ENCODE data around the gene DARS2. TPM values are rescaled to one million over a fixed set of nuclear protein-coding genes. Genes with fewer than 3 reads are reported as not detected.

Gene DARS2
- total RNA-seq, 1 experiment from 2014 or later = 25.6 TPM

DNA sequence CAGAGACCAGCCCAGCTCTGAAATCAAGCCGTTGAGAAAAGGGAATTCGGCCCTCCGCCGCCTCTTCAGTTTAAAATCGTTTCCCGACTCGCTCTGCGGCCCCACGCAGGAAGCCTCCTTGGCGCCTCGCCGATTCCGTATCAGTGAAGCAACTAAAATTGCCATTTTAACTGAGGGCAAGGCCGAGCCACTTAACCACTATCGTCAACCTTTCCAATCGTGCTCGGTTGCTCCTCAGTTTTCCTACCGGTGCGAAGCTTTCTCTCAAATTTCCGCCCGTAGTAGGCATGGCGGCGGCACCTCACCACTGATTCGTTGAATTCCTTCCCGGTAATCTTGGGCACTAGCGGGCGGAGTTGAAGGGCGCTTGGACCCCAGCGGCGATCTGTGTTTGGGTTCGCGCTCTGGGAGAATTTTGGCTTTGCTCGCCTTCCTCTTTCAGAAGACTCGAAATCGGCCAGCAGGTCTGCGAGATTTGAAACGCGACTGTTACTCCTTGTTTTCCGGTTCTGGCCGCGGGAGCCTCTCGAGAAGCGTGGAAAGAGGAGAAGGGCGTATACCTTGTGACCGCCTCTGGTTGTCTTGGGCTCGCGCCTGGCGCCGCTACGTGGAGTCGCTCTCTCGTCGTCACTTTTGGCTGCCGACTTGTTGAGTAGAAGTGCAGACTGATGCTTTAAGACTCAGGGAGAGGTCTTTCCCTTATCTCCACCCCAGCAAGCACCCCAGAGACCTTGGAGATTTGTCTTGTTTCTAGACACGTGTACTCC, at the start of gene DARS2, which contains the start of gene CENPL (continued):
- TF ChIP-seq REST (IDR thresholded peaks at IDR 0.05; ENCODE audit: low read depth) = no peak
- peak; percentile 79 for TF ChIP-seq SRF (IDR thresholded peaks at IDR 0.05; ENCODE audit: low read depth)
- peak; percentile 15 for TF ChIP-seq TCF7L2 (IDR thresholded peaks at IDR 0.05; ENCODE audit: borderline replicate concordance, extremely low read depth, insufficient read depth, insufficient read length)
- no peak for TF ChIP-seq CEBPB (IDR thresholded peaks at IDR 0.05; ENCODE audit: low read depth)
- TF ChIP-seq POLR2A (IDR thresholded peaks at IDR 0.05; ENCODE audit: borderline replicate concordance, extremely low read depth, insufficient read depth, insufficient read length) = peak; percentile 26

DNA sequence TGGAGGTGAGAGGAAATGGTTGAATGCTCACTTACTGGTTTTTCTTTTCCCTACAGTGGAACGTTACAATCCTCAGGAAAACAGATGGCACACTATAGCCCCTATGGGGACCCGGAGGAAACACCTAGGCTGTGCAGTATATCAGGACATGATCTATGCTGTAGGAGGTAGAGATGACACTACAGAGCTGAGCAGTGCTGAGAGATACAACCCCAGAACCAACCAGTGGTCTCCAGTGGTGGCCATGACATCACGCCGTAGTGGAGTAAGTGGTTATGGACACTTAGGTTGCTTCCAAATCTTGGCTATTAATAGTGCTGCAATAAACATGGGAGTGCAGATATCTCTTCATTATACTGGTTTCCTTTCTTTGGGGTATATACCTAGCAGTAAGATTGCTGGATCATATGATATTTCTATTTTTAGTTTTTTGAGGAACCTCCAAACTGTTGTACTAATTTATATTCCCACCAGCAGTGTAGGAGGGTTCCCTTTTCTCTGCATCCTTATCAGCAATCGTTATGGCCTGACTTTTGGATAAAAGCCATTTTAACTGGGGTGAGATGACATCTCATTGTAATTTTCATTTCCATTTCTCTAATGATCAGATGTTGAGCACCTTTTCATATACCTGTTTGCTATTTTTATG, 48.8 kb upstream of the DARS2 start:
- DNase-seq (ENCODE audit: low read depth, low spot score) = no peak
- POLR2A ChIA-PET = no interaction called here
- BruUV-seq (replicated peaks) = no TSS peak

More for the DNA sequence above, 48.8 kb upstream of the DARS2 start:
- TF ChIP-seq FOSL1 (IDR thresholded peaks at IDR 0.05; ENCODE audit: low read depth) = no peak
- TF ChIP-seq ZNF274 (IDR thresholded peaks at IDR 0.05; ENCODE audit: low read depth, low read length) = no peak
- no peak for TF ChIP-seq YY1 (IDR thresholded peaks at IDR 0.05; ENCODE audit: extremely low read depth, insufficient replicate concordance, low read depth, low read length)
- TF ChIP-seq POLR2A (IDR thresholded peaks at IDR 0.05; ENCODE audit: borderline replicate concordance, extremely low read depth, insufficient read depth, insufficient read length) = no peak
- no peak for TF ChIP-seq TCF7L2 (IDR thresholded peaks at IDR 0.05; ENCODE audit: borderline replicate concordance, extremely low read depth, insufficient read depth, insufficient read length)
- no peak for TF ChIP-seq POLR2AphosphoS5 (IDR thresholded peaks at IDR 0.05; ENCODE audit: low read depth, low read length)
- no peak for TF ChIP-seq ELF1 (IDR thresholded peaks at IDR 0.05; ENCODE audit: borderline replicate concordance, low read depth)
- no peak for TF ChIP-seq JUND (IDR thresholded peaks at IDR 0.05)
- H3K27ac ChIP-seq (ENCODE audit: low read depth, low read length) = no peak overlapping the region
- H3K4me2 ChIP-seq (ENCODE audit: low read length) = no peak overlapping the region
- ChIA-PET CTCF (no interaction called here), RAD21 (ENCODE audit: low non-redundant PET in 1 of 2, low total read pairs in 2 of 2, uncharacterized antibody in 2 of 2, unreplicated experiment in 2 of 2) (no interaction called here)
- no peak overlapping the region for H2AFZ ChIP-seq (ENCODE audit: low read depth, low read length, poor library complexity, severe bottlenecking)
- H3K4me3 ChIP-seq (replicated peaks in 1 of 2; ENCODE audit: low read depth in 1 of 2, low read length in 2 of 2) = no peak overlapping the region
- no peaks in the 10 kb centered on the region for H3K4me1 ChIP-seq (ENCODE audit: control insufficient read depth in 1 of 2, insufficient read depth in 2 of 2, low read length in 2 of 2)
- no peaks in the 10 kb centered on the region for H3K9me3 ChIP-seq (ENCODE audit: control insufficient read depth in 1 of 2, insufficient read depth in 1 of 2, low read depth in 1 of 2, low read length in 2 of 2)
- no peaks in the 10 kb centered on the region for H4K20me1 ChIP-seq (ENCODE audit: insufficient read depth)
- no peaks in the 10 kb centered on the region for H3K27me3 ChIP-seq (ENCODE audit: insufficient read depth, low read length)
- H3K36me3 ChIP-seq (ENCODE audit: control insufficient read depth in 1 of 2, insufficient read depth in 2 of 2, low read length in 2 of 2) = peaks cover 0 to 2% of the 10 kb centered on the region in 2 experiments; a peak in 1 of 4 replicates
- H3K9ac ChIP-seq (ENCODE audit: low read length) = no peak overlapping the region
- H3K9me2 ChIP-seq (ENCODE audit: insufficient read depth) = no peaks in the 10 kb centered on the region
- intact Hi-C loops (cut with micrococcal nuclease) = no loop called here
- no peak for ATAC-seq
- H3K79me2 ChIP-seq (ENCODE audit: insufficient read depth, low read length) = no peaks in the 10 kb centered on the region

All from HCT116 (cell line).